Natural killer cell (primary cell): Measurements from ENCODE around the gene ERF. TPM values are rescaled to one million over a fixed set of nuclear protein-coding genes. Genes with fewer than 3 reads are reported as not detected.

Experiments used
- ATAC-seq, 3 donors: fragments of 150-1000 bp in 2 of 3; fragments of 200-7000 bp in 1 of 3; cut with Tn5 transposase; 1 replicate in 1 of 3; 2 replicates in 2 of 3; pipeline ENCODE4 v1.10.0; 2021; ENCODE audit warnings: mild to moderate bottlenecking in 2 of 3, moderate library complexity in 2 of 3
- DNase-seq, 2 donors: peaks; one replicate each; pipeline versions ENCODE4 v3.0.0 to v3.0.0-alpha.2; 2013 to 2021; ENCODE audit warnings: mixed read lengths in 1 of 2
- H3K27ac ChIP-seq: one replicate; pipeline ENCODE4 v1.5.1; 2013; ENCODE audit warnings: mild to moderate bottlenecking, low read length
- H3K27me3 ChIP-seq: one replicate; pipeline ENCODE4 v1.6.1; 2013; ENCODE audit warnings: low read length; ENCODE audit not compliant: control insufficient read depth, insufficient read depth
- H3K36me3 ChIP-seq: one replicate; pipeline ENCODE4 v1.6.1; 2013; ENCODE audit warnings: low read length; ENCODE audit not compliant: control insufficient read depth, insufficient read depth
- H3K4me1 ChIP-seq: one replicate; pipeline ENCODE4 v1.6.1; 2013; ENCODE audit warnings: low read length; ENCODE audit not compliant: control insufficient read depth, insufficient read depth
- H3K4me3 ChIP-seq: one replicate; pipeline ENCODE4 v1.5.1; 2013; ENCODE audit warnings: low read length
- H3K9me3 ChIP-seq: one replicate; pipeline ENCODE4 v1.6.1; 2013; ENCODE audit warnings: low read length; ENCODE audit not compliant: control insufficient read depth, insufficient read depth
- H3K27ac Mint-ChIP-seq, 2 donors: one replicate each; pipeline ENCODE4 v1.8.0; 2022; ENCODE audit warnings: mild to moderate bottlenecking in 2 of 2, mixed read lengths in 2 of 2, moderate library complexity in 1 of 2
- H3K27me3 Mint-ChIP-seq, 2 donors: one replicate each; pipeline ENCODE4 v1.8.0; 2022; ENCODE audit warnings: low read depth in 2 of 2, mixed read lengths in 2 of 2
- H3K36me3 Mint-ChIP-seq: one replicate; pipeline ENCODE4 v1.8.0; 2022; ENCODE audit warnings: mixed read lengths
- H3K4me1 Mint-ChIP-seq, 2 donors: one replicate each; pipeline ENCODE4 v1.8.0; 2022; ENCODE audit warnings: mixed read lengths in 2 of 2
- H3K4me3 Mint-ChIP-seq: one replicate; pipeline ENCODE4 v1.8.0; 2022; ENCODE audit warnings: mild to moderate bottlenecking, moderate library complexity, mixed read lengths
- H3K9me3 Mint-ChIP-seq, 2 donors: one replicate each; pipeline ENCODE4 v1.8.0; 2022; ENCODE audit warnings: mixed read lengths in 2 of 2
- CTCF ChIP-seq: fragments of 200-600 bp; IDR thresholded peaks from one replicate; pipeline ENCODE4 v1.8.0; 2022; ENCODE audit warnings: antibody characterized with exemption
- WGBS: methylation state at CpG from one replicate; pipeline ENCODE4 v1.1.7; 2013; ENCODE audit warnings: missing lambda C conversion rate; ENCODE audit not compliant: insufficient coverage; 5-methylcytosine and 5-hydroxymethylcytosine counted together
- intact Hi-C: fragments of 100-400 bp; cut with micrococcal nuclease; formaldehyde crosslinking; loops from one replicate; pipeline ENCODE4 v1.14.2; 2022
- total RNA-seq, 4 donors: library from RNA; stranded (reverse); fragments of 120-200 nt in 1 of 4; gene quantifications; one replicate each; pipeline versions ENCODE4 v1.2.3 to v1.2.4, GENCODE V29; 2013 to 2022

ERF gene
- total RNA-seq, 3 donors from 2014 or later (not counting 1 experiment from before 2014, with no cell fraction given) = 58.3 to 115 (median 75.6) TPM

GRCh38 chr19:42249149-42249750 is 5.7 kb downstream of the ERF start:
- Mint-ChIP-seq H3K4me1 (peaks cover 22 to 45% of the 10 kb centered on the region in 2 donors), H3K27ac (peak overlapping the region in 1 of 2 donors; percentile 49), H3K27me3 (no peaks in the 10 kb centered on the region)

GRCh38 chr19:42248270-42249148 is 6.4 kb downstream of the ERF start:
- Mint-ChIP-seq H3K9me3 (no peaks in the 10 kb centered on the region), H3K4me3 (peak overlapping the region; percentile 37), H3K4me1 (peaks cover 23 to 47% of the 10 kb centered on the region in 2 donors), H3K27ac (peak overlapping the region in 1 of 2 donors; percentile 49), H3K27me3 (no peaks in the 10 kb centered on the region), H3K36me3 (no peaks in the 10 kb centered on the region)
- Histone ChIP-seq H3K9me3 (no peaks in the 10 kb centered on the region), H3K27ac (no peak overlapping the region), H3K27me3 (no peaks in the 10 kb centered on the region), H3K4me3 (no peak overlapping the region), H3K4me1 (peaks cover 43% of the 10 kb centered on the region), H3K36me3 (peaks cover 5% of the 10 kb centered on the region)
- intact Hi-C loops = no loop called here
- TF ChIP-seq CTCF = no peak
- ATAC-seq = no peak
- DNase-seq = no peak
- WGBS = 96% methylated on average over 41 of the region's 41 CpGs

More at GRCh38 chr19:42249149-42249750, 5.7 kb downstream of the ERF start:
- H3K4me1 ChIP-seq = peaks cover 36% of the 10 kb centered on the region
- no peaks in the 10 kb centered on the region for H3K36me3 Mint-ChIP-seq
- H3K4me3 ChIP-seq = no peak overlapping the region
- WGBS = 91% methylated on average over 36 of the region's 36 CpGs
- H3K27ac ChIP-seq = no peak overlapping the region
- peak overlapping the region; percentile 37 for H3K4me3 Mint-ChIP-seq
- no peaks in the 10 kb centered on the region for H3K9me3 ChIP-seq
- H3K27me3 ChIP-seq = no peaks in the 10 kb centered on the region
- peaks cover 5% of the 10 kb centered on the region for H3K36me3 ChIP-seq
- H3K9me3 Mint-ChIP-seq = no peaks in the 10 kb centered on the region
- TF ChIP-seq CTCF = no peak
- no peak for DNase-seq
- intact Hi-C loops = no loop called here
- ATAC-seq = no peak

- Mint-ChIP-seq H3K4me1 (peaks cover 29 to 48% of the 10 kb centered on the region in 2 donors), H3K36me3 (no peaks in the 10 kb centered on the region), H3K4me3 (no peak overlapping the region), H3K27me3 (no peaks in the 10 kb centered on the region), H3K9me3 (no peaks in the 10 kb centered on the region), H3K27ac (no peak overlapping the region)
- Histone ChIP-seq H3K27me3 (no peaks in the 10 kb centered on the region), H3K27ac (no peak overlapping the region), H3K36me3 (peaks cover 5% of the 10 kb centered on the region), H3K4me1 (peaks cover 41% of the 10 kb centered on the region), H3K9me3 (no peaks in the 10 kb centered on the region), H3K4me3 (no peak overlapping the region)
- no peak for DNase-seq
- WGBS = 100% methylated on average over 2 of the region's 6 CpGs
- no peak for TF ChIP-seq CTCF
- no peak for ATAC-seq
- intact Hi-C loops = no loop called here
Observed at GRCh38 chr19:42247640-42248199, 7.2 kb downstream of the ERF start.
